ENCODE measurements around the gene METRNL.

Gene METRNL

GRCh38 chr17:83104577-83105505 lies 25.4 kb downstream of the METRNL start:
- in situ Hi-C loops (cut with MboI; ENCODE audit: low sequenced_read_pairs, unreplicated experiment) = no loop called here
- no peak for DNase-seq (ENCODE audit: low spot score)
- TF ChIP-seq, protein P1, sequence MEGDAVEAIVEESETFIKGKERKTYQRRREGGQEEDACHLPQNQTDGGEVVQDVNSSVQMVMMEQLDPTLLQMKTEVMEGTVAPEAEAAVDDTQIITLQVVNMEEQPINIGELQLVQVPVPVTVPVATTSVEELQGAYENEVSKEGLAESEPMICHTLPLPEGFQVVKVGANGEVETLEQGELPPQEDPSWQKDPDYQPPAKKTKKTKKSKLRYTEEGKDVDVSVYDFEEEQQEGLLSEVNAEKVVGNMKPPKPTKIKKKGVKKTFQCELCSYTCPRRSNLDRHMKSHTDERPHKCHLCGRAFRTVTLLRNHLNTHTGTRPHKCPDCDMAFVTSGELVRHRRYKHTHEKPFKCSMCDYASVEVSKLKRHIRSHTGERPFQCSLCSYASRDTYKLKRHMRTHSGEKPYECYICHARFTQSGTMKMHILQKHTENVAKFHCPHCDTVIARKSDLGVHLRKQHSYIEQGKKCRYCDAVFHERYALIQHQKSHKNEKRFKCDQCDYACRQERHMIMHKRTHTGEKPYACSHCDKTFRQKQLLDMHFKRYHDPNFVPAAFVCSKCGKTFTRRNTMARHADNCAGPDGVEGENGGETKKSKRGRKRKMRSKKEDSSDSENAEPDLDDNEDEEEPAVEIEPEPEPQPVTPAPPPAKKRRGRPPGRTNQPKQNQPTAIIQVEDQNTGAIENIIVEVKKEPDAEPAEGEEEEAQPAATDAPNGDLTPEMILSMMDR (IDR thresholded peaks at IDR 0.05; ENCODE audit: borderline replicate concordance, control extremely low read depth, extremely low read depth, insufficient read depth, missing control alignments) = no peak

GRCh38 chr17:83105512-83105911 lies 26.1 kb downstream of the METRNL start:
- DNase-seq (ENCODE audit: low spot score) = no peak
- in situ Hi-C loops (cut with MboI; ENCODE audit: low sequenced_read_pairs, unreplicated experiment) = no loop called here
- TF ChIP-seq, protein P1 (IDR thresholded peaks at IDR 0.05; ENCODE audit: borderline replicate concordance, control extremely low read depth, extremely low read depth, insufficient read depth, missing control alignments) = no peak

DNA sequence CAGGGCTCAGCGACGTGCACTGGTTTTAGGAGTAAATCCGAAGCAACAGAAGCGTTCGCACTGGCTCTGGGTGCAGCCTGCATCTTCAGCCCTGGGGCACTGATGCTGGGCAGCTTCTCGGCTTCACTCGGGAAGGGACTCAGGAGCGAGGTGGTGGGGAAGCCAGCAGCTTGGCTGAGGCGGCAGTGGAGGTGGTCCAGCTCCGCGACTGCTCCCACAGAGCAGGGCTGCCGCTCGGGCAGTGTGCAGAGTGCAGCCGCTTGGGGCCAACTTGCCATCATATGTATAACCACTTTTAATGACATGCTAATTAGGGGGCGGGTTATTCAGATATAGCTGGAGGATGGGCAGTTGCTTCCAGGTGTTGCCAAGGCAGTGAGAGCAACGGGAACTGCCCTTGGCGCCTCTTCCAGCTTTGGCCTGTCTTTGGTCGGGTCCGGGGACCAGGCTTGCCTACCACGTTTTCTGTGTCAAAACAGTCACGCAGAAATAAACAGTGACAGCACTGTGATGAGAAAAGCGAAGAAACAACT lies 26.7 kb downstream of the METRNL start:
- TF ChIP-seq, protein P1 (IDR thresholded peaks at IDR 0.05; ENCODE audit: borderline replicate concordance, control extremely low read depth, extremely low read depth, insufficient read depth, missing control alignments) = no peak
- DNase-seq (ENCODE audit: low spot score) = no peak
- in situ Hi-C loops (cut with MboI; ENCODE audit: low sequenced_read_pairs, unreplicated experiment) = no loop called here

- TF ChIP-seq, protein P1 (IDR thresholded peaks at IDR 0.05; ENCODE audit: borderline replicate concordance, control extremely low read depth, extremely low read depth, insufficient read depth, missing control alignments) = no peak
- in situ Hi-C loops (cut with MboI; ENCODE audit: low sequenced_read_pairs, unreplicated experiment) = no loop called here
- no peak for DNase-seq (ENCODE audit: low spot score)
Measured at GRCh38 chr17:83106913-83107655, 27.7 kb downstream of the METRNL start.

DNA sequence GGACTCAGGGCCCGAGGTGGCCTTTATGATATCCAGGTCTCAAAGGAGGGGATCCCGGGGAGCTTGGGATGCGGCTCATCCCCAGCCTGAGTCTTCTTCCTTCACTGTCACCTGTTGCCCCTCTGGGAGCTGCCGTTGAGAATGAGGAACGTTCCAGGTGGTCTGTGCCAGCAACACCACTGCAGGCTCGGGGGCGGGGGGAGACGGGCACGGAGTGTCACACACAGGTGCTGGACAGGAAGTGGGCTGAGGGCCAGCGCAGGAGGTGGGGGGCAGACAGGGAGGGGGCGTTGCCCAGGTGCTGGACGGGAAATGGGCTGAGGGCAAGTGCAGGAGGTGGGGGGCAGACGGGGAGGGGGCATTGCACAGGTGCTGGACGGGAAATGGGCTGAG lies 28.2 kb downstream of the METRNL start:
- in situ Hi-C loops (cut with MboI; ENCODE audit: low sequenced_read_pairs, unreplicated experiment) = no loop called here
- TF ChIP-seq, protein P1 (IDR thresholded peaks at IDR 0.05; ENCODE audit: borderline replicate concordance, control extremely low read depth, extremely low read depth, insufficient read depth, missing control alignments) = no peak
- DNase-seq (ENCODE audit: low spot score) = no peak

- in situ Hi-C loops (cut with MboI; ENCODE audit: low sequenced_read_pairs, unreplicated experiment) = no loop called here
Measured at GRCh38 chr17:83108709-83109108, 29.3 kb downstream of the METRNL start.

More at GRCh38 chr17:83108709-83109108, 29.3 kb downstream of the METRNL start:
- TF ChIP-seq, protein P1 (IDR thresholded peaks at IDR 0.05; ENCODE audit: borderline replicate concordance, control extremely low read depth, extremely low read depth, insufficient read depth, missing control alignments) = no peak
- no peak for DNase-seq (ENCODE audit: low spot score)

Measured in GM13976 (cell line).